IMR-90 (cell line): ENCODE data around the gene TVP23C. TPM values are rescaled to one million over a fixed set of nuclear protein-coding genes. Genes with fewer than 3 reads are reported as not detected.

Source experiments
- ATAC-seq: fragments of 200-7000 bp; cut with Tn5 transposase; 2 replicates; pipeline ENCODE4 v1.9.1; 2020; ENCODE audit warnings: low read depth, mild to moderate bottlenecking, moderate library complexity
- BruUV-seq: library from RNA; stranded (reverse); fragments of 400-500 nt; replicated peaks from 2 replicates; lab custom pipeline; 2021; lab: Mats Ljungman, UMichigan
- CTCF ChIA-PET: fragments of 300-600 bp; formaldehyde crosslinking; extraction: SDS; loops from one replicate; lab custom pipeline; 2021; ENCODE audit warnings: antibody characterized with exemption; lab: Yijun Ruan, JAX
- POLR2A ChIA-PET: fragments of 300-600 bp; sonication (Branson Sonifier 250); formaldehyde crosslinking; loops from one replicate; lab custom pipeline; 2022; ENCODE audit warnings: antibody characterized with exemption; ENCODE audit not compliant: unreplicated experiment; lab: Charles Lee
- DNase-seq: peaks from one replicate; pipeline ENCODE4 v3.0.0; 2013
- H2AFZ ChIP-seq: replicated peaks from 2 replicates; pipeline ENCODE3; 2013; ENCODE audit warnings: low read length, mild to moderate bottlenecking; ENCODE audit not compliant: poor library complexity
- H2AK5ac ChIP-seq: 2 replicates; pipeline ENCODE4 v1.6.1; 2013; ENCODE audit warnings: low read depth, low read length, inconsistent platforms
- H2AK9ac ChIP-seq: replicated peaks from 2 replicates; pipeline ENCODE3; 2013; ENCODE audit warnings: mild to moderate bottlenecking, low read depth, low read length, moderate library complexity; ENCODE audit not compliant: poor library complexity
- H2BK120ac ChIP-seq: 2 replicates; pipeline ENCODE4 v1.6.1; 2013; ENCODE audit warnings: low read depth, low read length, inconsistent platforms
- H2BK15ac ChIP-seq: 3 replicates; pipeline ENCODE4 v1.6.1; 2013; ENCODE audit warnings: low read depth, low read length, inconsistent platforms
- H2BK20ac ChIP-seq: 2 replicates; pipeline ENCODE4 v1.6.1; 2013; ENCODE audit warnings: low read depth, mild to moderate bottlenecking, inconsistent platforms, low read length, moderate library complexity
- H2BK5ac ChIP-seq: 2 replicates; pipeline ENCODE4 v1.6.1; 2013; ENCODE audit warnings: mild to moderate bottlenecking, low read depth, low read length, inconsistent platforms; ENCODE audit not compliant: poor library complexity, severe bottlenecking
- H3K14ac ChIP-seq: replicated peaks from 2 replicates; pipeline ENCODE4 v1.6.1; 2013; ENCODE audit warnings: low read depth, low read length, inconsistent platforms
- H3K18ac ChIP-seq: 2 replicates; pipeline ENCODE4 v1.6.1; 2013; ENCODE audit warnings: low read depth, low read length, control low read depth
- H3K23ac ChIP-seq: 2 replicates; pipeline ENCODE4 v1.6.1; 2013; ENCODE audit warnings: low read depth, low read length, inconsistent platforms
- H3K27ac ChIP-seq: 2 replicates; pipeline ENCODE4 v1.5.1; 2013; ENCODE audit warnings: mild to moderate bottlenecking, control low read depth, low read length; ENCODE audit not compliant: insufficient read depth
- H3K27me3 ChIP-seq: 2 replicates; pipeline ENCODE4 v1.6.1; 2013; ENCODE audit warnings: low read length; ENCODE audit not compliant: control insufficient read depth, insufficient read depth
- H3K36me3 ChIP-seq: 2 replicates; pipeline ENCODE4 v1.6.1; 2013; ENCODE audit warnings: low read length, mixed read lengths; ENCODE audit not compliant: control insufficient read depth, insufficient read depth
- H3K4ac ChIP-seq: 2 replicates; pipeline ENCODE4 v1.6.1; 2013; ENCODE audit warnings: low read depth, low read length, inconsistent platforms
- H3K4me1 ChIP-seq: 2 replicates; pipeline ENCODE4 v1.6.1; 2013; ENCODE audit warnings: low read length, mixed read lengths; ENCODE audit not compliant: control insufficient read depth, insufficient read depth
- H3K4me2 ChIP-seq: 2 replicates; pipeline ENCODE4 v1.6.1; 2013; ENCODE audit warnings: low read depth, mild to moderate bottlenecking, control low read depth, low read length, moderate library complexity
- H3K4me3 ChIP-seq: 2 replicates; pipeline ENCODE4 v1.5.1; 2013; ENCODE audit warnings: low read depth, mild to moderate bottlenecking, control low read depth, low read length, moderate library complexity; ENCODE audit not compliant: insufficient read depth
- H3K56ac ChIP-seq: 2 replicates; pipeline ENCODE4 v1.6.1; 2013; ENCODE audit warnings: low read length, inconsistent platforms; ENCODE audit not compliant: insufficient read depth; ENCODE audit errors: extremely low read depth
- H3K79me1 ChIP-seq, 2 experiments: 2 replicates each; pipeline ENCODE4 v1.6.1; 2013; ENCODE audit warnings: low read length in 2 of 2, inconsistent platforms in 1 of 2, low read depth in 1 of 2
- H3K9ac ChIP-seq: 2 replicates; pipeline ENCODE4 v1.6.1; 2013; ENCODE audit warnings: low read depth, low read length, control low read depth
- H3K9me1 ChIP-seq: 2 replicates; pipeline ENCODE4 v1.6.1; 2013; ENCODE audit warnings: low read length, inconsistent platforms; ENCODE audit not compliant: insufficient read depth
- H3K9me3 ChIP-seq: 2 replicates; pipeline ENCODE4 v1.6.1; 2013; ENCODE audit warnings: low read length; ENCODE audit not compliant: control insufficient read depth, insufficient read depth
- H4K20me1 ChIP-seq: 2 replicates; pipeline ENCODE4 v1.6.1; 2013; ENCODE audit warnings: low read length, inconsistent platforms; ENCODE audit not compliant: insufficient read depth
- H4K5ac ChIP-seq: 2 replicates; pipeline ENCODE4 v1.6.1; 2013; ENCODE audit warnings: mild to moderate bottlenecking, low read depth, low read length, control low read depth
- H4K8ac ChIP-seq, 2 experiments: 2 replicates each; pipeline ENCODE4 v1.6.1; 2013; ENCODE audit warnings: low read depth in 2 of 2, low read length in 2 of 2, control low read depth in 1 of 2, inconsistent platforms in 1 of 2
- H4K91ac ChIP-seq: 2 replicates; pipeline ENCODE4 v1.6.1; 2013; ENCODE audit warnings: low read depth, low read length, inconsistent platforms; ENCODE audit not compliant: insufficient read depth
- BHLHE40 ChIP-seq: fragments of 150-350 bp; IDR thresholded peaks from 2 replicates; pipeline ENCODE4 v1.6.1; 2016; ENCODE audit warnings: mild to moderate bottlenecking, low read depth, low read length
- MAFK ChIP-seq: IDR thresholded peaks from 2 replicates; pipeline ENCODE4 v1.6.1; 2012; ENCODE audit warnings: low read depth, low read length, improper control_type of control experiment
- MAZ ChIP-seq: IDR thresholded peaks from 2 replicates; pipeline ENCODE4 v1.6.1; 2012; ENCODE audit warnings: low read depth, mild to moderate bottlenecking, low read length, improper control_type of control experiment, moderate library complexity, borderline replicate concordance
- MXI1 ChIP-seq: IDR thresholded peaks from 2 replicates; pipeline ENCODE4 v1.6.1; 2012; ENCODE audit warnings: low read depth, mild to moderate bottlenecking, low read length, moderate library complexity, borderline replicate concordance
- WGBS, 2 experiments: methylation state at CpG; one replicate each; pipeline versions ENCODE4 v1.1.5 to v1.1.7; 2013; ENCODE audit warnings: missing lambda C conversion rate in 2 of 2; ENCODE audit not compliant: insufficient read length in 1 of 2; ENCODE audit errors: extremely low coverage in 2 of 2; 5-methylcytosine and 5-hydroxymethylcytosine counted together
- dilution Hi-C: fragments of 300-500 bp; cut with HindIII; formaldehyde crosslinking; loops from one replicate; pipeline ENCODE4 v1.14.3; 2018; ENCODE audit warnings: low sequenced_read_pairs; ENCODE audit not compliant: unreplicated experiment
- in situ Hi-C: fragments of 300-500 bp; cut with MboI; formaldehyde crosslinking; loops from 3 replicates; pipeline ENCODE4 v1.14.3; 2019; ENCODE audit warnings: low sequenced_read_pairs, inconsistent platforms, mixed read lengths
- intact Hi-C: fragments of 100-400 bp; cut with micrococcal nuclease; formaldehyde crosslinking; loops from 2 replicates; pipeline ENCODE4 v1.10.0; 2022
- polyA plus RNA-seq, 3 experiments: library from polyadenylated mRNA; depleted of rRNA; stranded (reverse); fragments of >200 nt; gene quantifications; 2 replicates each; pipeline ENCODE4 v1.2.3, GENCODE V29; 2012; ENCODE audit warnings: low replicate concordance in 1 of 3
- total RNA-seq: library from RNA; depleted of rRNA; stranded (reverse); fragments of >200 nt; gene quantifications from 2 replicates; pipeline ENCODE4 v1.2.3, GENCODE V29; 2012

The TVP23C gene
- total and polyA plus RNA-seq, 2 of the 4 experiments (the other 2 are of a cell fraction): 7.5 to 12.0 TPM

DNA sequence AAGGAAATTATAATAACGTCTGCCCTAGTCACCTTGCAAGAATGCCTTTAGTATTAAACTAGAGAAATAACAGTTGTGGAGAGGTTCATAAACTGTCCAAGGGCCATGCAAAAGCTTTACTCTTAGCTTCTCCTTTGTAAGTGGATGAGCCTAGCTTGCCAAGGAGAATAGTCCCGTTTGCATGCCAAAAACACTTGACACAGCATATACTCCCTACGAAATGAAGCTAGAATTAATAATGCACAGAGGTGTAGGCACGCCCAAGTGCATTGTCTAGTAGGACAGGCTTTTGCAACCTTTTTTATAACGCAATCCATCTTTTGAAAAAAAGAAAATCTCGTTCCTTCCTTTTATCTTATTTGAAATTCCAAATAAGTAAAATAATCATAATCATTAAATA is 83.1 kb downstream of the TVP23C start:
- TF ChIP-seq MXI1 (no peak), BHLHE40 (no peak), MAFK (no peak), MAZ (no peak)
- Histone ChIP-seq H3K4me2 (no peak overlapping the region), H3K9me1 (peaks cover 6% of the 10 kb centered on the region; the same call in 1 of the 2 replicates), H4K91ac (no peak overlapping the region), H3K9ac (no peak overlapping the region), H3K14ac (peak overlapping the region; percentile 9; the same call in 1 of the 2 replicates), H3K27ac (no peak overlapping the region), H3K4me3 (no peak overlapping the region), H3K23ac (no peak overlapping the region; the same call in 1 of the 2 replicates), H3K9me3 (no peaks in the 10 kb centered on the region), H3K4me1 (peaks cover 8% of the 10 kb centered on the region), H3K27me3 (no peaks in the 10 kb centered on the region), H2BK120ac (no peak overlapping the region), H3K79me1 (no peaks in the 10 kb centered on the region), H2BK20ac (no peak overlapping the region), H3K36me3 (no peaks in the 10 kb centered on the region), H4K20me1 (no peaks in the 10 kb centered on the region), H3K56ac (no peak overlapping the region), H4K8ac (no peak overlapping the region), H3K18ac (no peak overlapping the region), H2AFZ (no peak overlapping the region), H2AK9ac (no peak overlapping the region), H2BK5ac (no peak overlapping the region), H2BK15ac (no peak overlapping the region), H3K4ac (no peak overlapping the region), H2AK5ac (no peak overlapping the region), H4K5ac (no peak overlapping the region)
- ChIA-PET CTCF (interaction anchor here (1.0 kb wide), 1 partner anchor 219 kb away, joined by 3 read pairs; no protein-coding TSS in a partner anchor), POLR2A (no interaction called here)
- ATAC-seq (no peak), DNase-seq (no peak)
- in situ Hi-C loops (no loop called here), intact Hi-C loops (no loop called here), dilution Hi-C loops (no loop called here)
- BruUV-seq: no TSS peak
- no CpG with 5 or more reads among the region's 6 CpGs for WGBS, 2 experiments
